Right lobe of liver (tissue), 6 donors: ENCODE results near the gene FOLR1. TPM values are rescaled to one million over a fixed set of nuclear protein-coding genes. Genes with fewer than 3 reads are reported as not detected.

Experiments
- ATAC-seq, 4 donors: fragments of 200-7000 bp; cut with Tn5 transposase; one replicate each; pipeline ENCODE4 v1.9.1; 2020; ENCODE audit warnings: mild to moderate bottlenecking in 4 of 4, moderate library complexity in 4 of 4
- DNase-seq, 3 donors: peaks; one replicate each; pipeline ENCODE4 v3.0.0-alpha.2; 2020
- H3K27ac ChIP-seq, 3 donors: fragments of 200-600 bp; one replicate each; pipeline ENCODE4 v1.8.0; 2022
- H3K27me3 ChIP-seq, 2 donors: fragments of 200-600 bp; one replicate each; pipeline ENCODE4 v1.8.0; 2022
- H3K36me3 ChIP-seq, 4 donors: fragments of 200-600 bp; sonication (generic) in 1 of 4; one replicate each; pipeline versions ENCODE4 v1.5.1 to v1.8.0; 2017 to 2022; ENCODE audit warnings: control low read depth in 1 of 4
- H3K4me1 ChIP-seq, 4 donors: fragments of 200-600 bp; sonication (generic) in 1 of 4; one replicate each; pipeline versions ENCODE4 v1.5.1 to v1.8.0; 2017 to 2022; ENCODE audit warnings: control low read depth in 1 of 4
- H3K4me3 ChIP-seq, 3 donors: fragments of 200-600 bp; one replicate each; pipeline ENCODE4 v1.8.0; 2022
- H3K9me3 ChIP-seq, 4 donors: fragments of 200-600 bp; sonication (generic) in 1 of 4; one replicate each; pipeline versions ENCODE4 v1.5.1 to v1.8.0; 2017 to 2022; ENCODE audit warnings: control low read depth in 1 of 4
- CTCF ChIP-seq, 4 donors: fragments of 200-600 bp in 3 of 4; fragments of 450-650 bp in 1 of 4; IDR thresholded peaks; one replicate each; pipeline versions ENCODE4 v1.5.1 to v1.8.0; 2016 to 2022; ENCODE audit warnings: antibody characterized with exemption in 4 of 4, mild to moderate bottlenecking in 2 of 4
- POLR2A ChIP-seq: fragments of 450-650 bp; IDR thresholded peaks from one replicate; pipeline ENCODE4 v1.6.1; 2017; ENCODE audit warnings: antibody characterized with exemption, mild to moderate bottlenecking
- WGBS: methylation state at CpG from one replicate; pipeline ENCODE4 v1.1.6; 2018; ENCODE audit warnings: low coverage, low lambda C conversion rate; ENCODE audit not compliant: insufficient coverage; ENCODE audit errors: missing lambda C conversion rate; 5-methylcytosine and 5-hydroxymethylcytosine counted together
- intact Hi-C, 2 donors: fragments of 100-400 bp; cut with DNase I; formaldehyde crosslinking; loops; one replicate each; pipeline versions ENCODE4 v1.11.2 to v1.14.1; 2022
- total RNA-seq, 6 experiments: library from RNA; depleted of rRNA in 2 of 6; stranded (reverse); fragments of >200 nt in 2 of 6; fragmentation: NEBNext Ultra II Directional in 3 of 6; extraction: Animal tissue kit (Norgen Biotek cat#: 25700) in 3 of 6; gene quantifications; one replicate each; pipeline versions ENCODE4 v1.1.0 to v1.2.4, GENCODE V29; 2016 to 2023
- donor health status: DM: no; HTN: yes; CAD: no.
- donor health status: DM: no; HTN: no; CAD: no.
- donor health status: DM: no; HTN: no; CAD: no.
- donor health status: DM: no; HTN: yes; CAD: no.
- donor health status: DM: no; HTN: yes; CAD: no.

The FOLR1 gene
- total RNA-seq, 6 experiments from 2014 or later, result not detected

GRCh38 chr11:72239313-72239848 lies 47.4 kb downstream of the FOLR1 start:
- DNase-seq, result peak; percentile 45 to 59 (median 56)
- peak; percentile 35 to 51 (median 42) for ATAC-seq
- H3K27ac ChIP-seq, result no peak overlapping the region
- H3K9me3 ChIP-seq, result no peaks in the 10 kb centered on the region
- H3K27me3 ChIP-seq, result peaks cover 0 to 4% of the 10 kb centered on the region in 2 donors
- intact Hi-C loops, result no loop called here
- H3K36me3 ChIP-seq, result peaks cover 4 to 22% (median 9%) of the 10 kb centered on the region in 4 donors
- 9% methylated on average over 5 of the region's 25 CpGs for WGBS
- TF ChIP-seq CTCF (IDR thresholded peaks at IDR 0.05), result no peak
- TF ChIP-seq POLR2A, result no peak
- H3K4me1 ChIP-seq, result peaks cover 0 to 13% (median 3%) of the 10 kb centered on the region in 4 donors
- H3K4me3 ChIP-seq, result peak overlapping the region in 2 of 3 donors; percentile 12 to 32

- 0% methylated on average over 2 of the region's 69 CpGs for WGBS
- Histone ChIP-seq H3K36me3 (peaks cover 3 to 20% (median 8%) of the 10 kb centered on the region in 4 donors), H3K27me3 (peaks cover 0 to 4% of the 10 kb centered on the region in 2 donors), H3K9me3 (no peaks in the 10 kb centered on the region), H3K4me3 (peak overlapping the region in 2 of 3 donors; percentile 12 to 32), H3K27ac (no peak overlapping the region), H3K4me1 (peaks cover 0 to 13% (median 3%) of the 10 kb centered on the region in 4 donors)
- intact Hi-C loops, result no loop called here
- DNase-seq (peak in 2 of 3 donors; percentile 47 to 62), ATAC-seq (peak; percentile 26 to 55 (median 40))
- TF ChIP-seq CTCF (IDR thresholded peaks at IDR 0.05) (no peak), POLR2A (no peak)
Observed at GRCh38 chr11:72239849-72240460, 48.0 kb downstream of the FOLR1 start.

GRCh38 chr11:72240461-72241290 lies 48.7 kb downstream of the FOLR1 start:
- intact Hi-C loops, result no loop called here
- H3K27me3 ChIP-seq, result peaks cover 0 to 4% of the 10 kb centered on the region in 2 donors
- ATAC-seq (peak in 3 of 4 donors; percentile 6 to 29 (median 7)), DNase-seq (peak in 1 of 3 donors; percentile 49)
- peaks cover 0 to 13% (median 3%) of the 10 kb centered on the region in 4 donors for H3K4me1 ChIP-seq
- H3K4me3 ChIP-seq, result peak overlapping the region in 1 of 3 donors; percentile 32
- peaks cover 3 to 13% (median 5%) of the 10 kb centered on the region in 4 donors for H3K36me3 ChIP-seq
- no peaks in the 10 kb centered on the region for H3K9me3 ChIP-seq
- WGBS, result 5% methylated on average over 13 of the region's 44 CpGs
- H3K27ac ChIP-seq, result no peak overlapping the region
- TF ChIP-seq CTCF (IDR thresholded peaks at IDR 0.05) (no peak), POLR2A (no peak)

GRCh38 chr11:72241291-72241781 lies 49.4 kb downstream of the FOLR1 start:
- H3K4me1 ChIP-seq, result peaks cover 0 to 13% (median 3%) of the 10 kb centered on the region in 4 donors
- DNase-seq, result no peak
- peaks cover 0 to 4% of the 10 kb centered on the region in 2 donors for H3K27me3 ChIP-seq
- ATAC-seq, result no peak
- TF ChIP-seq POLR2A, result no peak
- TF ChIP-seq CTCF (IDR thresholded peaks at IDR 0.05), result no peak
- no peaks in the 10 kb centered on the region for H3K9me3 ChIP-seq
- intact Hi-C loops, result no loop called here
- no peak overlapping the region for H3K4me3 ChIP-seq
- H3K36me3 ChIP-seq, result peaks cover under 1 to 13% (median 3%) of the 10 kb centered on the region in 4 donors
- no peak overlapping the region for H3K27ac ChIP-seq
- WGBS, result 7% methylated on average over 11 of the region's 20 CpGs
